A549 (cell line): Measurements from ENCODE around the gene ZG16B. TPM values are rescaled to one million over a fixed set of nuclear protein-coding genes. Genes with fewer than 3 reads are reported as not detected.

Experiments
- CBX2 ChIP-seq: fragments of 200-600 bp; sonication (generic); IDR thresholded peaks from 2 replicates; pipeline ENCODE4 v1.6.1; 2016; ENCODE audit warnings: low read depth, mild to moderate bottlenecking, borderline replicate concordance
- CBX8 ChIP-seq: fragments of 200-600 bp; sonication (generic); IDR thresholded peaks from 2 replicates; pipeline ENCODE4 v1.6.1; 2016
- EHF ChIP-seq: fragments of 250-450 bp; sonication (Bioruptor Pico); IDR thresholded peaks from 2 replicates; pipeline ENCODE4 v1.5.0; 2020; ENCODE audit warnings: mild to moderate bottlenecking
- FOSL2 ChIP-seq, 2 experiments: fragments of 450-650 bp in 1 of 2; fragments of >200 bp in 1 of 2; sonication (Bioruptor Twin) in 1 of 2; formaldehyde crosslinking; IDR thresholded peaks; 2 replicates each; pipeline versions ENCODE4 v1.5.0 to v1.6.1; 2016 to 2020; ENCODE audit warnings: mild to moderate bottlenecking in 1 of 2, moderate library complexity in 1 of 2
- FOXS1 ChIP-seq: fragments of 250-450 bp; sonication (Bioruptor Pico); IDR thresholded peaks from 2 replicates; pipeline ENCODE4 v1.5.0; 2020; ENCODE audit warnings: mild to moderate bottlenecking, moderate library complexity
- GATA3 ChIP-seq: IDR thresholded peaks from 2 replicates; pipeline ENCODE4 v1.6.1; 2012; ENCODE audit warnings: borderline replicate concordance
- HMGXB4 ChIP-seq: fragments of 250-450 bp; sonication (Bioruptor Pico); IDR thresholded peaks from 2 replicates; pipeline ENCODE4 v1.5.0; 2021; ENCODE audit warnings: mild to moderate bottlenecking, moderate library complexity, borderline replicate concordance
- HOXA7 ChIP-seq: fragments of 250-450 bp; sonication (Bioruptor Pico); IDR thresholded peaks from 2 replicates; pipeline ENCODE4 v1.5.0; 2020; ENCODE audit warnings: mild to moderate bottlenecking, moderate library complexity
- JUN ChIP-seq, 2 experiments: fragments of >200 bp; sonication (Bioruptor Twin); formaldehyde crosslinking; IDR thresholded peaks; 2 replicates in 1 of 2; 3 replicates in 1 of 2; pipeline ENCODE4 v1.6.1; 2016 to 2017
- KDM1A ChIP-seq: fragments of 200-600 bp; sonication (generic); IDR thresholded peaks from 2 replicates; pipeline ENCODE4 v1.6.1; 2016; ENCODE audit warnings: low read depth, mild to moderate bottlenecking
- KDM5A ChIP-seq: fragments of 200-600 bp; sonication (generic); IDR thresholded peaks from 2 replicates; pipeline ENCODE4 v1.6.1; 2016; ENCODE audit warnings: antibody characterized with exemption, mild to moderate bottlenecking
- MAFK ChIP-seq: fragments of 450-650 bp; IDR thresholded peaks from 2 replicates; pipeline ENCODE4 v1.6.1; 2014; ENCODE audit not compliant: partially characterized antibody
- MAZ ChIP-seq: fragments of 150-350 bp; IDR thresholded peaks from 2 replicates; pipeline ENCODE4 v1.6.1; 2014; ENCODE audit warnings: antibody characterized with exemption, low read depth, low read length, borderline replicate concordance
- MYC ChIP-seq: IDR thresholded peaks from 2 replicates; pipeline ENCODE4 v1.6.1; 2012; ENCODE audit warnings: mild to moderate bottlenecking, inconsistent platforms, low read length, improper control_type of control experiment, borderline replicate concordance
- NFE2L2 ChIP-seq: fragments of 150-350 bp; conservative IDR thresholded peaks from 2 replicates; pipeline ENCODE4 v1.6.1; 2014; ENCODE audit warnings: low read length
- NR3C1 ChIP-seq: fragments of >200 bp; sonication (Bioruptor Twin); formaldehyde crosslinking; IDR thresholded peaks from 3 replicates; pipeline ENCODE4 v1.6.1; 2017
- POLR2A ChIP-seq: IDR thresholded peaks from 2 replicates; pipeline ENCODE4 v1.6.1; 2012; ENCODE audit warnings: mild to moderate bottlenecking, low read length
- POLR2AphosphoS2 ChIP-seq: conservative IDR thresholded peaks from 2 replicates; pipeline ENCODE4 v1.6.1; 2012; ENCODE audit warnings: low read length, improper control_type of control experiment, inconsistent platforms
- RAD21 ChIP-seq, 2 experiments: fragments of >200 bp in 1 of 2; sonication (Bioruptor Twin) in 1 of 2; formaldehyde crosslinking in 1 of 2; IDR thresholded peaks in 1 of 2; conservative IDR thresholded peaks in 1 of 2; 2 replicates in 1 of 2; 3 replicates in 1 of 2; pipeline ENCODE4 v1.6.1; 2012 to 2018; ENCODE audit warnings: inconsistent platforms in 1 of 2
- RCOR1 ChIP-seq: fragments of 150-350 bp; IDR thresholded peaks from 2 replicates; pipeline ENCODE4 v1.6.1; 2014; ENCODE audit warnings: antibody characterized with exemption, low read length, low read depth
- SREBF2 ChIP-seq: fragments of 450-650 bp; IDR thresholded peaks from 2 replicates; pipeline ENCODE4 v1.6.1; 2014; ENCODE audit warnings: mild to moderate bottlenecking, moderate library complexity
- TFCP2L1 ChIP-seq: fragments of 250-450 bp; sonication (Bioruptor Pico); IDR thresholded peaks from 2 replicates; pipeline ENCODE4 v1.5.0; 2021; ENCODE audit warnings: mild to moderate bottlenecking
- TP53 ChIP-seq: fragments of 250-450 bp; sonication (Bioruptor Pico); IDR thresholded peaks from 2 replicates; pipeline ENCODE4 v1.5.0; 2021; ENCODE audit warnings: mild to moderate bottlenecking, moderate library complexity
- USF2 ChIP-seq: fragments of 450-650 bp; IDR thresholded peaks from 2 replicates; pipeline ENCODE4 v1.6.1; 2014; ENCODE audit warnings: antibody characterized with exemption
- ZC3H11A ChIP-seq: fragments of 450-650 bp; IDR thresholded peaks from 2 replicates; pipeline ENCODE4 v1.6.1; 2014; ENCODE audit warnings: antibody characterized with exemption, mild to moderate bottlenecking
- ZFP36 ChIP-seq: fragments of 450-650 bp; IDR thresholded peaks from 2 replicates; pipeline ENCODE4 v1.6.1; 2014; ENCODE audit warnings: borderline replicate concordance; ENCODE audit not compliant: partially characterized antibody
- ZNF302 ChIP-seq: fragments of 250-450 bp; sonication (Bioruptor Pico); IDR thresholded peaks from 2 replicates; pipeline ENCODE4 v1.9.0; 2021; ENCODE audit warnings: inconsistent platforms, mild to moderate bottlenecking, moderate library complexity
- polyA plus RNA-seq, 4 experiments: library from polyadenylated mRNA; depleted of rRNA in 3 of 4; stranded (reverse); fragments of >200 nt; fragmentation: RNase III in 1 of 4; extraction: RNeasy Plus Mini Kit Qiagen cat#74134 plus additional on column Dnase treatment in 1 of 4; gene quantifications; 2 replicates in 3 of 4; 3 replicates in 1 of 4; pipeline ENCODE4 v1.2.3, GENCODE V29; 2011 to 2017
- TF ChIP-seq, protein P1 (sequence below): fragments of 250-450 bp; sonication (Bioruptor Pico); IDR thresholded peaks from 2 replicates; pipeline ENCODE4 v1.5.0; 2020; ENCODE audit warnings: low read depth, mild to moderate bottlenecking, moderate library complexity
- TF ChIP-seq, protein P2 (sequence below): fragments of >200 bp; sonication (Bioruptor Twin); formaldehyde crosslinking; IDR thresholded peaks from 3 replicates; pipeline ENCODE4 v1.5.1; 2016
- TF ChIP-seq, protein P3 (sequence below): IDR thresholded peaks from 2 replicates; pipeline ENCODE4 v1.6.1; 2012

The ZG16B gene
- polyA plus RNA-seq, 2 of the 4 experiments (the other 2 are of a cell fraction): 0.40 to 0.85 TPM

GRCh38 chr16:2867987-2868789 lies 38.1 kb downstream of the ZG16B start (continued):
- TF ChIP-seq CBX2 (no peak), HOXA7 (no peak), TP53 (peak; percentile 75; the same call in 1 of the 2 replicates), CBX8 (no peak), MAFK (peak; percentile 42), EHF (no peak; the same call in 1 of the 2 replicates), KDM1A (no peak), HMGXB4 (CRISPR knock-in tag) (peak; percentile 71; the same call in 1 of the 2 replicates), ZFP36 (no peak), SREBF2 (no peak), ZNF302 (CRISPR knock-in tag) (no peak), ZC3H11A (no peak), USF2 (no peak), TFCP2L1 (CRISPR knock-in tag) (peak; percentile 84; the same call in 1 of the 2 replicates), NFE2L2 (no peak; the same call in 1 of the 2 replicates), POLR2AphosphoS2 (no peak), GATA3 (no peak), RAD21 (conservative IDR thresholded peaks at IDR 0.05 in 1 of 2, IDR thresholded peaks at IDR 0.05 in 1 of 2) (peak; percentile 92 to 99), JUN (IDR thresholded peaks at IDR 0.05) (peak; percentile 82 to 93; a peak in 4 of 5 replicates), RCOR1 (no peak), FOSL2 (IDR thresholded peaks at IDR 0.05) (no peak), FOSL2 (CRISPR knock-in tag; IDR thresholded peaks at IDR 0.05) (peak; percentile 42), KDM5A (peak; percentile 95), NR3C1 (no peak), FOXS1 (CRISPR knock-in tag) (peak; percentile 7; the same call in 1 of the 2 replicates), MYC (0 out of 2 replicates have a peak, but pooled peaks have one; percentile 30), POLR2A (peak; percentile 71), MAZ (no peak)
- TF ChIP-seq, protein P1, sequence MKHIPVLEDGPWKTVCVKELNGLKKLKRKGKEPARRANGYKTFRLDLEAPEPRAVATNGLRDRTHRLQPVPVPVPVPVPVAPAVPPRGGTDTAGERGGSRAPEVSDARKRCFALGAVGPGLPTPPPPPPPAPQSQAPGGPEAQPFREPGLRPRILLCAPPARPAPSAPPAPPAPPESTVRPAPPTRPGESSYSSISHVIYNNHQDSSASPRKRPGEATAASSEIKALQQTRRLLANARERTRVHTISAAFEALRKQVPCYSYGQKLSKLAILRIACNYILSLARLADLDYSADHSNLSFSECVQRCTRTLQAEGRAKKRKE: peak; percentile 44; the same call in 1 of the 2 replicates
- TF ChIP-seq, protein P2, sequence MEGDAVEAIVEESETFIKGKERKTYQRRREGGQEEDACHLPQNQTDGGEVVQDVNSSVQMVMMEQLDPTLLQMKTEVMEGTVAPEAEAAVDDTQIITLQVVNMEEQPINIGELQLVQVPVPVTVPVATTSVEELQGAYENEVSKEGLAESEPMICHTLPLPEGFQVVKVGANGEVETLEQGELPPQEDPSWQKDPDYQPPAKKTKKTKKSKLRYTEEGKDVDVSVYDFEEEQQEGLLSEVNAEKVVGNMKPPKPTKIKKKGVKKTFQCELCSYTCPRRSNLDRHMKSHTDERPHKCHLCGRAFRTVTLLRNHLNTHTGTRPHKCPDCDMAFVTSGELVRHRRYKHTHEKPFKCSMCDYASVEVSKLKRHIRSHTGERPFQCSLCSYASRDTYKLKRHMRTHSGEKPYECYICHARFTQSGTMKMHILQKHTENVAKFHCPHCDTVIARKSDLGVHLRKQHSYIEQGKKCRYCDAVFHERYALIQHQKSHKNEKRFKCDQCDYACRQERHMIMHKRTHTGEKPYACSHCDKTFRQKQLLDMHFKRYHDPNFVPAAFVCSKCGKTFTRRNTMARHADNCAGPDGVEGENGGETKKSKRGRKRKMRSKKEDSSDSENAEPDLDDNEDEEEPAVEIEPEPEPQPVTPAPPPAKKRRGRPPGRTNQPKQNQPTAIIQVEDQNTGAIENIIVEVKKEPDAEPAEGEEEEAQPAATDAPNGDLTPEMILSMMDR: peak; percentile 95
- TF ChIP-seq, protein P3, sequence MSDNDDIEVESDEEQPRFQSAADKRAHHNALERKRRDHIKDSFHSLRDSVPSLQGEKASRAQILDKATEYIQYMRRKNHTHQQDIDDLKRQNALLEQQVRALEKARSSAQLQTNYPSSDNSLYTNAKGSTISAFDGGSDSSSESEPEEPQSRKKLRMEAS: peak; percentile 81
- TF ChIP-seq, all 56 proteins: peak for 23
